HG02885 (cell line): Measurements from ENCODE around the gene ZC3H7B.
"Not testable (repeated sequence)": the region's sequence is repeated elsewhere in the genome, so short reads cannot be mapped to it uniquely, and the experiment has no call there.

ENCODE experiments used
- ATAC-seq: cut with Tn5 transposase; IDR thresholded peaks from one replicate; pipeline ENCODE4 v1.9.1; 2021; ENCODE audit warnings: mild to moderate bottlenecking; ENCODE audit not compliant: unreplicated experiment, poor library complexity

Gene ZC3H7B, protein sequence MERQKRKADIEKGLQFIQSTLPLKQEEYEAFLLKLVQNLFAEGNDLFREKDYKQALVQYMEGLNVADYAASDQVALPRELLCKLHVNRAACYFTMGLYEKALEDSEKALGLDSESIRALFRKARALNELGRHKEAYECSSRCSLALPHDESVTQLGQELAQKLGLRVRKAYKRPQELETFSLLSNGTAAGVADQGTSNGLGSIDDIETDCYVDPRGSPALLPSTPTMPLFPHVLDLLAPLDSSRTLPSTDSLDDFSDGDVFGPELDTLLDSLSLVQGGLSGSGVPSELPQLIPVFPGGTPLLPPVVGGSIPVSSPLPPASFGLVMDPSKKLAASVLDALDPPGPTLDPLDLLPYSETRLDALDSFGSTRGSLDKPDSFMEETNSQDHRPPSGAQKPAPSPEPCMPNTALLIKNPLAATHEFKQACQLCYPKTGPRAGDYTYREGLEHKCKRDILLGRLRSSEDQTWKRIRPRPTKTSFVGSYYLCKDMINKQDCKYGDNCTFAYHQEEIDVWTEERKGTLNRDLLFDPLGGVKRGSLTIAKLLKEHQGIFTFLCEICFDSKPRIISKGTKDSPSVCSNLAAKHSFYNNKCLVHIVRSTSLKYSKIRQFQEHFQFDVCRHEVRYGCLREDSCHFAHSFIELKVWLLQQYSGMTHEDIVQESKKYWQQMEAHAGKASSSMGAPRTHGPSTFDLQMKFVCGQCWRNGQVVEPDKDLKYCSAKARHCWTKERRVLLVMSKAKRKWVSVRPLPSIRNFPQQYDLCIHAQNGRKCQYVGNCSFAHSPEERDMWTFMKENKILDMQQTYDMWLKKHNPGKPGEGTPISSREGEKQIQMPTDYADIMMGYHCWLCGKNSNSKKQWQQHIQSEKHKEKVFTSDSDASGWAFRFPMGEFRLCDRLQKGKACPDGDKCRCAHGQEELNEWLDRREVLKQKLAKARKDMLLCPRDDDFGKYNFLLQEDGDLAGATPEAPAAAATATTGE

DNA sequence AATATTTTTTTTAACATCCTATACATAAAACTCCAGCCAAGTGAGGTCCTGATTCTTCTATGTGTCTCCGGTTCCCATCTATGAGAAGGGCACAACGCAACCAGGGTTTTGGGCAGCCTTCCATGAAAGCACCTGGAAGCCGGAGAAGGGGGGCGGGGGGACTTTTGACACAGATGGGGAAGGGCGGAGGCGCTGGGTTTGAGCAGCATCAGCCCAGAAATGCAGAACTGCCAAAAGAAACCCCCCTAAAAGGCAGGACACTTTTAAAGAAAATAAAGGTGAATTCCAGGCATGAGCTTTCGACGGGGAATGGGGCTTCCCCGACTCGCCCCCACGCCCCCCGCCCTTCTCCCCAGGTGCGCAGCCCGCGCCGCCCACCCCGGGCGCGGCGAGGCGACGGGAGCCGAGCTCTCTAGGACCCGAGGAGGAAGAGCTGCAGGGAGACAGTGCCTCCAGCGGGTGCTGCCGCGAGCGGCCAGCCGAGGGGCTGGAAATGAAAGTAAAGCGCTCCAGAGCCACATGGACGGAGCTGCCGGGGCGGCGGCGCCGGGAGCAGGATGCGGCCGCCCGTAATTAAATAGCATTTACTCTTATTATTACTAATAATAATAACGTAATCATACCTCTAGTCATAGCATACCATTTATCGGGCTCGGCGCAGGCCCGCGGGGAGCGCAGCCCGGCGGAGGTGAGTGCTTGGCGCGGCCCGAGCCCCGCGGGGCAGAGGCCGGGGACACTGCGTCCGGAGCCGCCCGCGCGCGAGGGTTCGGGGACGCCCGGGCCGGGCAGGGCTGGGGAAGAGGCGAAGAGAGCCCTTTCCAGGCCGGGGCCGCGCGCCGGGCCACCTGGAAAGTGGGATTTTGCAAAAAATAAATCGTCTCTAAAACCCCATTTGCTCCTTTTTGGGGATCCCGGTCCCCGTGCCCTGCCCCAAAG is at the start of gene ZC3H7B:
Gene ZC3H7B, plus strand, starts transcription at position 441 of the 936 bp plus-strand sequence. CDS start 19,136 bp downstream, outside the sequence.
- ATAC-seq: peak; percentile 83

DNA sequence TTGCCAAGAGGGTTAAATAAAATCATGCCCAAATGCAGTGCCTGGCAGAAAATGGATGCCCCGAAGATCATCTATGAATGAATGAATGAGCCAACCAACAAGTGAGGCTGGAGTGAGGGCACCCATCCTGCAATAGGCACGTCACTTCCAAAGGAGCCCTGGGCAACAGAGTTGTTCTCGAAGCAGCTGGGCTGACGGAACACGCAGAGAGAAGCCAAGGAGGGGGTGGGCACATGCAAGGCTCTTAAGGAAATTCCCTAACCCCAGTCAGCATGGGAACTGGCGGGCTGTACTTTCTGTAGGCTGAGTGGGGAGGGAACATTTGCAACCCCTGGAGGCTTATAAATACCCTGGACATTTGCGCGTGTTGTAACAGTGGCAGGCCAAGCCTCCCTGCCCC is 49.0 kb upstream of the ZC3H7B start:
- ATAC-seq: no peak

DNA sequence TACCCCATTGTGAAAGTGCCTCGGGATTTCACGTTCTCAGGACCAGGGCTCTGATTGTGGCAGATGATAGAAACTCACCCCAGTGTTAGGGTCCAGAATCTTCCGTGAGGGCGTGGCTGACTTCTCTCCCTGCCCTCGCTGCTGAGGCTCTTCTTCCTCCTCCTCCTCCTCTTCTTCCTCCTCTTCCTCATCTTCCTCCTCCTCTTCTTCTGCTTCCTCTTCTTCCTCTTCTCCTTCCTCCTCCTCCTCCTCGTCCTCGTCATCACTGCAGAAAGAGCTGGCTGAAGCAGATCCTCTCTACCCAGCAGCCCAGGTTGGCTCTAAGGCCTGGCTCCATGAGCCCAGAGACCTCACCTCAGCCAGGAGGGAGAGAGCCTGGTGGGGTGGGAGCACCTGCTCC is 47.1 kb upstream of the ZC3H7B start:
- no peak for ATAC-seq

DNA sequence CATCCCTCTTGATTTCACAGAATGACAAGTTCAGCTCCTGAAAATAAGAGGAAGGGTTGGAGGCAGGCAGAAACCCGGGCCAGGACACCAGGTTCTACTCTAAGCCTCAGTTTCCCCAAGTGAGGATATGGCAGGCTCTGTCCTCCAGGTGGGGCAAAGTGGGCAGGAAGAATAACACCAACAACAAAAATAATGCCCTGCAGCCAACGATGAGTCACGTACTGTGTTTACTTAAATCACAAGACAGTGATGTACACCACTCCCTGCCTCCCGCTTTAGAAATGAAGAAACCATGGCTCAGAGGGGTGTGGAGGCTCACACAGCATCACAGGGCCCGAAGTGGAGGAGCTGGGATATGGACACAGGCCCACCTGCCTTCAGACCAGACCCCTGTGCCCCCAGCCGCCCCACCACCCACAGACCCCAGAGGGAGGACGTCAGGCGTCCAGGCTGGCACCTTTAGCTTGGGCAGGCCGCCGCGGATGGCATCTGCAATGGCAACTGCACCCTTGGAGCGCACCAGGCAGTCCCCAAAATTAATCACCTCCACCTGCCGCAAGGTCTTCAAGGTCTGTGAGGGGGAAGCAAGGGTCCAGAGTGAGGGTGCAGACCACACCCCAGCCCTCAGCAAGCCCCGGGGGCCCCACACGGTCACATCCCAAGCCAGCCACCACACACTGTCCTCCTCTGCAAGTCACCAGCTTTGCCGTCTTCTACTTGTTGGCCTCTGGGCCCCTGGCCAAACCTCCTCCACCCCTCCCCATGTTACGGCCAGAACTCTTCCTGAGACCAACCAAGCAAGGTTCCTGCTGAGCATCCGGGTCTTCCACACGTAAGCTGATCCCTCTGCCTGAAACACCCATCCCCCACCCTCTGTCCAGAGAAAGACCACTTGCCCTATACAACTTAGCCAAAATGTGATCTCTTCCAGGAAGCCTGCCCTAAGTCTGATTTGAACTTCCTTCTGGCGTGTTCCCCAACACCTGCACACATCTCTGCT is 44.8 kb upstream of the ZC3H7B start:
- ATAC-seq: no peak

DNA sequence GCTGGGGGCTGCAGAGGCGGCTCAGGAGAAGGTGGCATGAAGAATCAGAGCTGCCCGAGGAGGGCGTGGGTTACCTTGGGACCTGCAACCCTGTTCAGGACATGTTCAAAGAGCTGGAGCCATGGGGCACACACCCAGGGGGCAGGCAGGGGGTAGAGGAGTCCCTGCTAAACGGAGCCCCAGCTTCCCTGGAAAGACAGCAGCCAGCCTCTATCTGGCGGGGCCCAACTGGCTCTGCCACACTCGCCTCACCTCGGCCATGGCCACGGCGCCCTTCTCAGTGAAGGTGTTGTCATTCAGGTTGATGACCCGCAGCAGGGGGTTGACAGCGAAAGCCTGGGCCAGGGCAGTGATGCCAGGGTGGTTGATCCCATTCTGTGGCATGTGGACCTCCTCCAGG is 43.6 kb upstream of the ZC3H7B start:
- no peak for ATAC-seq

DNA sequence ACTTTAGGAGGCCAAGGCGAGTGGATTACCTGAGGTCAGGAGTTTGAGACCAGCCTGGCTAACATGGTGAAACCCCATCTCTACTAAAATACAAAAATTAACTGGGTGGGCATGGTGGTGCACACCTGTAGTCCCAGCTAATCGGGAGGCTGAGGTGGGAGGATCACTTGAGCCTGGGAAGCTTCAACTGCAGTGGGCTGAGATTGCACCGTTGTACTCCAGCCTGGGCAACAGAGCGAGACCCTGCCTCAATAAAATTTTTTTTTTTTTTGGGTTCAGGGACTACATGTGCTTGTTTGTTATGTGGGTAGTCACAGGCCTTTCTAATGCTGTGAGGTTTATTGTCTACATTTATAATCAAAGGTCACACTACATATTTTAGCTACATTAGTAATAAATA is 41.6 kb upstream of the ZC3H7B start:
- ATAC-seq: not testable (repeated sequence)

DNA sequence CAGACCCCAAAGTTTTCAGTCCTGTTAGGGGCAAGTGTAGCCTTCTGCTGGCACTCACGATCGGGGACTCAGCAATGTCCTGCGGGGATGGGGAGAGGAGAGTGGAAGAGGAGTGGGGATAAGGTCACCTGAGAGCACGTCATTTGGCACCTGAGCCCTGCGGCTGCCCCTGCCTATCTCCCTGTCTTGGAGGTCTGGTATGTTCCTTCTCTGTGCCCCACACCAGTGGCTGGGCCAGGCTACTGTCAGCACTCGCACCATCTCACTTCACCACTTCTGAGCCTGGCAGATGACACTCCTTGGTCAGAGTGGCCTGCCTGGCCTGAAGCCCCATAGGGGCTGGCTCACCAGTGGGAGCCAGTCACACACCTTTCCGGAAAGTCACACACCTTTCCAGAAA is 40.5 kb upstream of the ZC3H7B start:
- ATAC-seq: no peak

DNA sequence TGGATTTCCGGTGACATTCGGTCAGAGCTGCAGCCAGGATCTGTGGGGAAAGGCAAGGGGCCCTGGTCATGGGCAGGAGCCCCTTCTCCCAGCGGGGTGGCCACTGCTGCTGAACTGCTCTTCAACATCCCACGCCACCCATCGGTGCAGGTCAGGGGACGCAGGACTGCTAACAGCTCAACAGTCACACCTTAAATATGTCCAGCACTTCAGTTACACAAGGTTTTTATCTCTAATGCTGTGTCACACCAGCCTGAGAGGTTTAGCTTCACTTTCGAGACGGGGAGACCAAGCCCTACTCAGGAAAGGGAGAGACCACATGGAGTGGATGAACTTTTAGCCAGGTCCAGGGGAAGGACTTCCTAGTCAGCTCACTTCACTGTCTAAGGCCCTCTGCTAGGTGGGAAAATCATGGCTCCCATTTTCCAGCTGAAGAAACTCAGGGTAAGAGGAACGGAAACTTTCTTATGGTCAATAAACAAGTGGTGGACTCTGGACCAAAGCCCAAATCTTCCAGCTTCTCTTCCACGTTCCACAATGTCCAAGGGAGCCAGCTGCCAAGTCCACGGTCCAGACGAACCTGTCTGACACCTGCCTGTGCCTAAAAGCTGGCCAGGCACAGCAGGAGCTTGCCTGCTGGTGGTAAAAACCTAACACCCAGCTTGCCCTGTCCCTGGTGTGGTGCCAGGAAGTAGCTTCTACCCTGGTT is 39.6 kb upstream of the ZC3H7B start:
- ATAC-seq: no peak

DNA sequence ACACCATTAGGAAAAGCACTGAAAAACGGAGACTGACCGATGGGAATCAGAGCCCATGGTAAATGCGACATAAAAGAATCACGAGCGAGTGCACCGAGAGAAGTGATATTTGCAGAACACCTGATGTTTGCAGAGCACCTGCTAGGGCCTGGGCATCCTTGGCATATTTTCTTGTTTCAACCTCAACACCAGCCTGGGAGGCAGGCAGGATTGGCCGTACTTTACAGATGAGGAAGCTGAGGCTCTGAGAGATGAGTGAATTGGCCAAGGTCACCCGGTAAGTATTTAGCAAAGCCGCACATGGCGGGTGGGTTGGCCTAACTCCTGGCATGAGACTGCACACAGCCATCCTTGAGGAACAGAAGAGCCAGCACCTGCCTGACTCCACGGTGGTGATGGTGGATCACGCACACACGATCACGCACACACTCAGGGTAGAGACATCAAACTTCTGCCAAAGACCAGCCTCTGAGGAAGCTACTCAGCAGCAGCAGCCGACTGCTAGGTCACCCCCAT is 39.0 kb upstream of the ZC3H7B start:
- ATAC-seq: no peak

DNA sequence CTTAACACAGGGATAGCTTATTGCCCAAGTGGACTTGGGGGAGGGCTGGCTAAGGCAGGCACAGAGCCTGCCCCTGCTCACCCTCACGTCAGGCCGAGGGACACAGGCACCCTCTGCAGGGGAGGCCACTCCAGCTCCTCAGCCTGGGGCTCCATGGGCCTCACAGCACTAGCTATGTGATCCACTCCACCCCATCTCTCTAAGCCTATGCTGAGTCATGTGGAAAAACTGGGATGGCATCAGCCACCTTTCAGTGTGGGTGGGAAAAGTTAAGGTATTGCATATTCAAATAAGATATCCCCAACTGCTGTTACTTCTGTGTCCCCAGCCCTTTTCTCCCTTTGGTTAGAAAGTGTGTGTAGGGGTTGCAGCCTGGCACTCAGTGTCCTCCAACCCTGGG is 37.6 kb upstream of the ZC3H7B start:
- ATAC-seq: no peak

DNA sequence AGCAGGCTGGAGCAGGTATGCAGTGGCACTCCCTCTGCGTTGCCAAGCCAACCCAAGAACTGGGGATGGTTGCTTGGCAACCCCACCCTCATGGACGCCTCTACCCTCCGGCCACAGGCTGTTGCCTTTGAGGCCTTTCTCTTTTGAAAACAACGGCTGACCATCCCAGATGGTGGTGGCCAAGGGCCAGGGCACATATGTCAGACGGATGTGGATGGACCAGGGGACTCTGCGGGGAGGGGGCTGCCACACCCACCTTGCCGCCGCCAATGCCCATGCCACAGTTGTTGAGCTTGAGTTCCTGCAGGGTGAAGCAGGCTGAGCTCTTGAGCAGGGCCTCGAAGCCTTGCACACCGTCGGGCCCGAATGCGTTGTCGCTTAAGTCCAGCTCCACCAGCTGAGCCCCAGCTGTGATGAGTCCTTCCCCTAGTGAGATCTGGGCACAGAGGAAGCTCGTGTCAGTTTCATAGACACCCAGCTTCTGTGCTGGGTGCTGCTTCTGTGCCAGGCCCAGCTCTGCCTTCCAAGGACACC is 36.9 kb upstream of the ZC3H7B start:
- ATAC-seq: no peak

DNA sequence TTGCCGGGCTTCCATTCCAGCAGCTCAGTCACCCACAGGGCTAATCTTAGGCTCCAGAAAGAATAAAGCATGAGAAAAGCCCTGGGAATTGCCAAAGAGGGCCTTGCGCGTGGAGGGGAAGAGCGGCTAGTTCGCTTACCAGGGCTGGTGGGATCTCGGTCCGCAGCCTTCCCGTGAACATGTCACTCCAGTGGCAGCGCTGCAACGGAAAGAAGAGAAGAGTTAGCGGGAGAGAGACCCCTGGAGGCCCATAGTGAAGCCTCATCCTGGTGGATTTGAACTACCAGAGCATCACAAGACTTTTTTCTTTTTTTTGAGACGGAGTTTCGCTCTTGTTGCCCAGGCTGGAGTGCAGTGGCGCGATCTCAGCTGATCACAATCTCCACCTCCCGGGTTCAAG is 33.4 kb upstream of the ZC3H7B start:
- no peak for ATAC-seq

DNA sequence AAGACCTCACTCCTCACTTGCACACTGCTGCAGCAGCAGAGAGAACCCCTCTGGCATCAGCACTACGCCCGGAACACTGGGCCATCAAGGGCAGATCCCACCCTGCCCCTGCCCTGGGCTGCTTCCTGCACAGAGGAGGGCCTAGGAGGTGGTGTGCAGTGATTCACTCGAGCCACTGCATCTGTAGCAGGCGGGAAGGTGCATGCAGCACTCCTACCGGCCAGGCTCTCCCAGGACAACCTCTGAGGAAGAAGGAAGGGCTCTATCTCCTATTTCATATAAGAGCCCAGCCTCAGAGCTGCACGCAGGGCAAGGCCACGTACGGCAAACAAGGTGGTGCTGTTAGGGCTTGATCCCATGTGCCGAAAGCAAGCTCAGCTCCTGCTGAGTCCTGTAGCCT is 29.5 kb upstream of the ZC3H7B start:
- ATAC-seq: no peak

DNA sequence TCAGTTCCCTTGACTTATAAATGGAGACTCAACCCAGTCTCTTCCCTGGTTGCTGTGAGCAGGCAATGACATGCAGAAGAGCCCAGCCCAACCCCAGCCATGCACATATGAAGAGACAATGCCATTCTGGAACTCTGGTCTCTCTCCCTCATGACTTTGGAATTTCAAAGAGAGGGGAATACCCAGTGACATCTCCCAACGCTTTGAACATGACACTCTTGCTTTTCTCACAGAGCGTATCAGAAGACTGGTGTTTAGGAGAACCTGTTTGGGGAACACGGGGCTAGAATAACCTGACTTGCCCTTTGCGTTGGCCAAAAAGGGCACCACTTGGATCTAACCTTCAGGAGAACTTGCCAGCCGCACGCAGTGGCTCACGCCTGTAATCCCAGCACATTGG is 28.2 kb upstream of the ZC3H7B start:
- ATAC-seq: no peak

DNA sequence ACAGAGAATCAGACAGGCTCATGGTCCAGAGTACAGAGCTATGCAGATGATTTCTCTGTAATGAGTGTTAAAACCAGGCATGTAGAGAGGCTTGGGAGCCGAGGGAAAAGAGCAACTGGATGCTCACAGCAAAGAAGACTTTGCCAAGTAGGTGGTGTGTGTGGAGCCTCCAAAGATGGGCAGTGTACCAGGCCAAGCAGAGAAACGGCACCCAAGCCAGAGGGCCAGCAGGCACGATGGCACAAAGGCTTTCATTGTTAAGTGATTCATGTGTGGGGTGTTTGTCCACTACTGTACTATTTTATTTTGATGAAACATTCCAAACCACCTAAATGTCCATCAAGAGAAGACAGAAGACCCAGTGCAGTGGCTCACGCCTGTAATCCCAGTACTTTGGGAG is 26.5 kb upstream of the ZC3H7B start:
- ATAC-seq: no peak

DNA sequence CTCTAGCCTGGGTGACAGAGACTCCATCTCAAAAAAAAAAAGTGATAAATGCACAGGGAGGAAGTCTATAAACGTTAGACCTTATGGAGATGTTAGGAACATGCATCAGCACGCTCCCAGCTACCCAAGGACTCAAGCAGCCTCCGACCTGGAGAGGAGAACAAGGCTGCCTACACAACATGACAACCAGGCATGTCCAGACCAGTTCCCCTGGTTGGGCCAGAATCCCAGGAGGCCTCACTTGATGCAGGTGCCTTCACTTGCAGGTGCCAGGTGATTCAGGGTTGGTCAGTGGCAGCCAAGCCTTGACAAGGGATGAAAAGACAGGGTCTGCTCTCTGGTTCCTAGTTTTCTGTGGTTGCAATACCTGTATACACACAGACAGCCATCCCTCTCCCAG is 21.3 kb upstream of the ZC3H7B start:
- no peak for ATAC-seq

DNA sequence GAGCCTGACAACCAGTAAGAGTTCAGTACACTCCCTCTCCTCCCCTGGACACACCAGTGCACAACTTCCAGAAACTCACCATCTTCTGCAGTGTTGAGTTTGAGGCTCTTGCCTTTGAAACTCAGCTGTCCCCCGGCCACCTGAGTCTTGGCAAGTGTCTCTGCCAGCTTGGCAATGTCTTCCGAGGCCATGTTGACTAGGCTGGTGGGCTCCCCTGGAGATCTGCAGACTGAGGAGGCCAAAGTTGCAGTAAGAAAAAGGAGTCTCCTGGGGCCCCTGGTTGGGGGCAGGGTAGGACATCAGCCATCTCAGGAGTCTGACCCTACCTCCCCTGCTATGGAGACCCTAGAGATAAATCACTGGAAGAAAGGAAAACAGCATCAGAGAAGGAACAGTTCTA is 20.5 kb upstream of the ZC3H7B start:
- no peak for ATAC-seq

DNA sequence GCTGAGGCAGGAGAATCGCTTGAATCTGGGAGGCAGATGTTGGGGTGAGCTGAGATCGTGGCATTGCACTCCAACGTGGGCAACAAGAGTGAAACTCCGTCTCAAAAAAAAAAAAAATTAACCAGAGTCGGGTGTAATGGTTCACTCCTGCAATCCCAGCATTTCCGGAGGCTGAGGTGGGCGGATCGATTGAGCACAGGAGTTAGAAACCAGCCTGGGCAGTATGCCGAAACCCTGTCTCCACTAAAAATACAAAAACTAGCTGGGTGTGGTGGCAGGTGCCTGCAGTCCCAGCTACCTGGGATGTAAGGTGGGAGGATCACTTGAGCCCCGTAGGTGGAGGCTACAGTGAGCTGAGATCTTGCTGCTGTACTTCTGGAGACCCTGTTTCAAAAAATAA is 16.9 kb upstream of the ZC3H7B start:
- no peak for ATAC-seq
